Measurements from ENCODE around the gene LCK.

LCK gene

DNA sequence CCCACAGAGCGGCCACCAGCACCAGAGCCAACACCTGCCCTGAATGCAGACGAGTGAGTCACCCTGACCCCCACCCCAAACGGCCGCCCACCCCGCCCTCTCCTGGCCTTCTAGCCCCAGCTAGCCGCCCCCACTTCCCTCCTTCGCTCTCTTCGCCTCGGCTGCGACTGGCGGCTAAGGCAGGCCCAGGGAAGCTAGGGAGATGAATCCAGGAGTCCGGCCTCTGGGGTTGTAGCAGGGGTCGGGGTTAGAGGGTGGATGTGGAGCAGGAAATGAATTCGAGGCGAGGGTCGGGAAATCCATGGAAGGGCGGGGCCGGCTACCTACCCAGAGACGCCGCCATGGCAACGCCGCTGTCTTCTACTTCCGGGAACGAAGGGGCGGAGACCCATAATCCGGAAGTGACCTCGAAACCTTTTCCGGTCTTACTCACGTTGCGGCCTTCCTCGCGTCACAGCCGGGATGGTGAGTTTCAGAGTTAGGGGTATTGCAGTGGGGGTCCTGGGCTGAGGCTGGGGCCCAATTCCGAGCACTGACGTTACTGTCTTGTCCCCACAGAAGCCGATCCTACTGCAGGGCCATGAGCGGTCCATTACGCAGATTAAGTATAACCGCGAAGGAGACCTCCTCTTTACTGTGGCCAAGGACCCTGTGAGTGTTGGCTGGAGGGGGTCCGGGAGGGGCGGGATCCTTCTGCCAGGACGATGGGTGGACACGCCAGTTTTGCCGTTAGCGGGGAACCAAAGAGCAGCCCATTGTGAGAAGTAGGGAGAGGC lies 28.9 kb upstream of the LCK start, which contains the start of the genes EIF3I and TMEM234 (continued):
- peak; percentile 45; the same call in 1 of the 2 replicates for TF ChIP-seq PRDM10 (tag by site-specific recombination; IDR thresholded peaks at IDR 0.05)
- TF ChIP-seq ZNF23 (tag by site-specific recombination; IDR thresholded peaks at IDR 0.05; ENCODE audit: borderline replicate concordance), result no peak
- TF ChIP-seq ZNF544 (tag by site-specific recombination; IDR thresholded peaks at IDR 0.05), result no peak
- TF ChIP-seq, protein P1, sequence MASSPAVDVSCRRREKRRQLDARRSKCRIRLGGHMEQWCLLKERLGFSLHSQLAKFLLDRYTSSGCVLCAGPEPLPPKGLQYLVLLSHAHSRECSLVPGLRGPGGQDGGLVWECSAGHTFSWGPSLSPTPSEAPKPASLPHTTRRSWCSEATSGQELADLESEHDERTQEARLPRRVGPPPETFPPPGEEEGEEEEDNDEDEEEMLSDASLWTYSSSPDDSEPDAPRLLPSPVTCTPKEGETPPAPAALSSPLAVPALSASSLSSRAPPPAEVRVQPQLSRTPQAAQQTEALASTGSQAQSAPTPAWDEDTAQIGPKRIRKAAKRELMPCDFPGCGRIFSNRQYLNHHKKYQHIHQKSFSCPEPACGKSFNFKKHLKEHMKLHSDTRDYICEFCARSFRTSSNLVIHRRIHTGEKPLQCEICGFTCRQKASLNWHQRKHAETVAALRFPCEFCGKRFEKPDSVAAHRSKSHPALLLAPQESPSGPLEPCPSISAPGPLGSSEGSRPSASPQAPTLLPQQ (tag by site-specific recombination; IDR thresholded peaks at IDR 0.05), result 0 out of 2 replicates have a peak, but pooled peaks have one; percentile 37
- TF ChIP-seq SP3 (tag by site-specific recombination; IDR thresholded peaks at IDR 0.05), result peak; percentile 90
- peak; percentile 96 for TF ChIP-seq ZNF629 (tag by site-specific recombination; IDR thresholded peaks at IDR 0.05)
- no peak for TF ChIP-seq ZNF112 (tag by site-specific recombination; IDR thresholded peaks at IDR 0.05)
- TF ChIP-seq, protein P2, sequence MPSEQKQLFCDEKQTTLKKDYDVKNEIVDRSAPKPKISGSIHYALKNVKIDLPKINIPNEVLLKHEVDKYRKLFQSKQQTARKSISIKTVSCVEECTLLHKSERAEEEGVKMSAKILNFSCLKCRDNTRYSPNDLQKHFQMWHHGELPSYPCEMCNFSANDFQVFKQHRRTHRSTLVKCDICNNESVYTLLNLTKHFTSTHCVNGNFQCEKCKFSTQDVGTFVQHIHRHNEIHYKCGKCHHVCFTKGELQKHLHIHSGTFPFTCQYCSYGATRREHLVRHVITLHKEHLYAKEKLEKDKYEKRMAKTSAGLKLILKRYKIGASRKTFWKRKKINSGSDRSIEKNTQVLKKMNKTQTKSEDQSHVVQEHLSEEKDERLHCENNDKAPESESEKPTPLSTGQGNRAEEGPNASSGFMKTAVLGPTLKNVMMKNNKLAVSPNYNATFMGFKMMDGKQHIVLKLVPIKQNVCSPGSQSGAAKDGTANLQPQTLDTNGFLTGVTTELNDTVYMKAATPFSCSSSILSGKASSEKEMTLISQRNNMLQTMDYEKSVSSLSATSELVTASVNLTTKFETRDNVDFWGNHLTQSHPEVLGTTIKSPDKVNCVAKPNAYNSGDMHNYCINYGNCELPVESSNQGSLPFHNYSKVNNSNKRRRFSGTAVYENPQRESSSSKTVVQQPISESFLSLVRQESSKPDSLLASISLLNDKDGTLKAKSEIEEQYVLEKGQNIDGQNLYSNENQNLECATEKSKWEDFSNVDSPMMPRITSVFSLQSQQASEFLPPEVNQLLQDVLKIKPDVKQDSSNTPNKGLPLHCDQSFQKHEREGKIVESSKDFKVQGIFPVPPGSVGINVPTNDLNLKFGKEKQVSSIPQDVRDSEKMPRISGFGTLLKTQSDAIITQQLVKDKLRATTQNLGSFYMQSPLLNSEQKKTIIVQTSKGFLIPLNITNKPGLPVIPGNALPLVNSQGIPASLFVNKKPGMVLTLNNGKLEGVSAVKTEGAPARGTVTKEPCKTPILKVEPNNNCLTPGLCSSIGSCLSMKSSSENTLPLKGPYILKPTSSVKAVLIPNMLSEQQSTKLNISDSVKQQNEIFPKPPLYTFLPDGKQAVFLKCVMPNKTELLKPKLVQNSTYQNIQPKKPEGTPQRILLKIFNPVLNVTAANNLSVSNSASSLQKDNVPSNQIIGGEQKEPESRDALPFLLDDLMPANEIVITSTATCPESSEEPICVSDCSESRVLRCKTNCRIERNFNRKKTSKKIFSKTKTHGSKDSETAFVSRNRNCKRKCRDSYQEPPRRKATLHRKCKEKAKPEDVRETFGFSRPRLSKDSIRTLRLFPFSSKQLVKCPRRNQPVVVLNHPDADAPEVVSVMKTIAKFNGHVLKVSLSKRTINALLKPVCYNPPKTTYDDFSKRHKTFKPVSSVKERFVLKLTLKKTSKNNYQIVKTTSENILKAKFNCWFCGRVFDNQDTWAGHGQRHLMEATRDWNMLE (tag by site-specific recombination; conservative IDR thresholded peaks at IDR 0.05; ENCODE audit: low read depth), result peak; percentile 97
- TF ChIP-seq EGR2 (tag by site-specific recombination; IDR thresholded peaks at IDR 0.05; ENCODE audit: low read depth), result peak; percentile 81
- TF ChIP-seq, protein P3, sequence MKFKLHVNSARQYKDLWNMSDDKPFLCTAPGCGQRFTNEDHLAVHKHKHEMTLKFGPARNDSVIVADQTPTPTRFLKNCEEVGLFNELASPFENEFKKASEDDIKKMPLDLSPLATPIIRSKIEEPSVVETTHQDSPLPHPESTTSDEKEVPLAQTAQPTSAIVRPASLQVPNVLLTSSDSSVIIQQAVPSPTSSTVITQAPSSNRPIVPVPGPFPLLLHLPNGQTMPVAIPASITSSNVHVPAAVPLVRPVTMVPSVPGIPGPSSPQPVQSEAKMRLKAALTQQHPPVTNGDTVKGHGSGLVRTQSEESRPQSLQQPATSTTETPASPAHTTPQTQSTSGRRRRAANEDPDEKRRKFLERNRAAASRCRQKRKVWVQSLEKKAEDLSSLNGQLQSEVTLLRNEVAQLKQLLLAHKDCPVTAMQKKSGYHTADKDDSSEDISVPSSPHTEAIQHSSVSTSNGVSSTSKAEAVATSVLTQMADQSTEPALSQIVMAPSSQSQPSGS (tag by site-specific recombination; IDR thresholded peaks at IDR 0.05; ENCODE audit: low read depth), result no peak
- no peak for TF ChIP-seq HOXA7 (CRISPR knock-in tag; IDR thresholded peaks at IDR 0.05; ENCODE audit: borderline replicate concordance)
- TF ChIP-seq MZF1 (tag by site-specific recombination; IDR thresholded peaks at IDR 0.05; ENCODE audit: borderline replicate concordance), result no peak
- TF ChIP-seq ZNF549 (tag by site-specific recombination; IDR thresholded peaks at IDR 0.05), result no peak
- TF ChIP-seq ZNF146 (tag by site-specific recombination; IDR thresholded peaks at IDR 0.05), result no peak
- TF ChIP-seq ZNF362 (tag by site-specific recombination; IDR thresholded peaks at IDR 0.05), result no peak
- no peak for TF ChIP-seq ZNF140 (tag by site-specific recombination; IDR thresholded peaks at IDR 0.05)
- no peak for TF ChIP-seq ZNF843 (tag by site-specific recombination; IDR thresholded peaks at IDR 0.05)
- peak; percentile 80 for TF ChIP-seq ZNF335 (tag by site-specific recombination; conservative IDR thresholded peaks at IDR 0.05)
- no peak for TF ChIP-seq REST (tag by site-specific recombination; IDR thresholded peaks at IDR 0.05)
- no peak for TF ChIP-seq ZNF488 (tag by site-specific recombination; IDR thresholded peaks at IDR 0.05)
- TF ChIP-seq YY2 (tag by site-specific recombination; IDR thresholded peaks at IDR 0.05), result peak; percentile 49; the same call in 1 of the 2 replicates
